GM21723 (cell line): ENCODE measurements around the gene ZCCHC24.
"Not testable (repeated sequence)": the region's sequence is repeated elsewhere in the genome, so short reads cannot be mapped to it uniquely, and the experiment has no call there.

Source experiments
- ATAC-seq: cut with Tn5 transposase; IDR thresholded peaks from one replicate; pipeline ENCODE4 v1.9.1; 2021; ENCODE audit warnings: mild to moderate bottlenecking, moderate library complexity; ENCODE audit not compliant: unreplicated experiment

The ZCCHC24 gene

DNA sequence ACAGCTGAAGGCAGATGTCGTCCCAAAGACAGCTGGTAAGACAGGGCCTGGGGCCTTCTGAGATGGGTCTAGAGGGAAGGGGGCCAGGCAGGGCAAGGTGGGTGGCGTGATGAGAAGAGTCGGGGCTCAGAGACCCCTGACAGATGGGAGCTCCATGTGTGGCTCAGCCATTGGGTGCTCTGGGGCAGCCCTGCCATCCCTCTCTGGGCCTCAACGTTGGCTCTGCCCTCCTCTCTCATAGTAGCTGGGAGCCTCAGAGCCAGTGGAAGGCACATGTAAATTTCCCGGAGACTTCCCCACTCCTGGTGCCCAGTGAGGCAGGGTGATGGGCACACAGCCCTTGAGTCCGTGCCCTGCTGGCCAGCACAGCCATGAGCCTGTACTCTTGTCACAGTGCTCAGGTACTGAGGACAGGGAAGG, 96.3 kb downstream of the ZCCHC24 start:
- no peak for ATAC-seq

DNA sequence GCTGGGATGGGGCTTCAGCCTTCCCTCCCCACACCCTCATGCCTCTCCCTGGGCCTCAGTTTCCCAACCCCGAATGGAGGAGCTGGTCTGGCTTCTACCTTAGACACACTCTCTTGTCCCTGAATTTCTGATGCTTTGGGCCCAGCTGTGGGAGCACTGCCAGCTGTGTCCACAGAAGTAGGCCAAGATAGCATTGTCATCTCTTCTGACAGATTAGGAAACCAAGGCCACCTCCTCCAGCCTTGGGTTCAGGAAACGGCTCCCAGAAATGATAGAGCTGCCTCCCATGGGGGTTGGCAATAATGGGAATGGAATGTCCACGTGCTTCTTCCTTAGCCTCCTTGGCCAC, 96.8 kb downstream of the ZCCHC24 start:
- ATAC-seq: no peak

DNA sequence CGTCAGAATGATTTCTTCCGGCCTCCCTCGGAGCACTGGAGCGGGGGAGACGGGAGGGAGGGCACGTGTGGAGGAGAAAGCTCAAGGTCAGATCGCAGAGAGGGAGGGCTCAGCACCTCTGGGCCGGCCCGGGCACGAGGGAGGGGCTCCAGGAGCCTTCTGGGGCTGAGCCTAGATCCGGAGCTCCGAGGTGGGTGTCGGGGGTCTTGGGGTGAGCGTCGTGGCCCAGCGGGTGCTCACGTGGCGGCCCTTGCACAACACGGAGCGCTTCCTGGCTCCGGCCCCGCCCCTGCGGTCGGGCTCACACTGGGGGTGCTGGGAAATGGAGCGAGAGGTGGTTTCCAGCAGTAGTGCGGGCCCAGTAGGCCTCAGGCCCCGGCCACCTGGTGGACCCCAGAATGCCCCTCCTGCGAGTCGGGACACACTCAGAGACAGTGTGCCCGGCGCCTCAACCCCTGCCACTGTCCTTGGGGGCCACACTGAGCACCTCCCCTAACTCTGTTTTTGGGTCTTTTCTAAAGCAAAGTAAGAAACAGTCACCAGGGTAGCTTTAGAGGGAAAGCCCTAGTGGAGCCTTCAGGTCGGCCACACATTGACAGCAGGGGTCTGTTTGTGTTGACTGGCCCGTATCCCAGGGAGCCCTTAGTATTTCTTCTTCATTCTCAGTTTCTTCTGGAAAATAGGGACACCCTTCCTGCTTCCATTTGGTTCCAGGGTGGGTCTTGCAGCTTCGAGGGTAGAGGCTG, 97.4 kb downstream of the ZCCHC24 start:
- peak; percentile 80 for ATAC-seq

DNA sequence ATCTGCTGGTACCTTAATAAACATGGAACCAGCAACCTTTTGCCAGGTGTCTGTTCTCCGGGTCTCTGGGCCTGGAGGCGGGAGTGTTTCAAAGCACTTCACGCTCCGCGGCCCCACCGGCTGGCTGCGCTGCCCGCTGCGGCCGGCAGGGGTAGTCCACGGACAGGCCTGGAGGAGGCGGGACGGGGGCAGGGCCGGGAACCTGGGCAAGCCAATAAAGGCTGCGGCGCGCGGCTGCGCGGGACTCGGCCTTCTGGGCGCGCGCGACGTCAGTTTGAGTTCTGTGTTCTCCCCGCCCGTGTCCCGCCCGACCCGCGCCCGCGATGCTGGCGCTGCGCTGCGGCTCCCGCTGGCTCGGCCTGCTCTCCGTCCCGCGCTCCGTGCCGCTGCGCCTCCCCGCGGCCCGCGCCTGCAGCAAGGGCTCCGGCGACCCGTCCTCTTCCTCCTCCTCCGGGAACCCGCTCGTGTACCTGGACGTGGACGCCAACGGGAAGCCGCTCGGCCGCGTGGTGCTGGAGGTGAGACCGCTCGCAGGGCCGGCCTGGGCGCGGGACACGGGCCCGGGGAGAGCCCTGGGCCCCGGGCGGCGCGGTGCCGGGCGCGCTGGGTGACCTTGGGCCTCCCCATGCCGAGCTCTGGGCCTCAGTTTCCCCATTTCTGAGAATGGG, 98.1 kb downstream of the ZCCHC24 start, which contains the start of gene PPIF:
TSS of gene PPIF (plus strand) at position 244 of the 668 bp plus-strand sequence. CDS start at position 324, 80 bp downstream.
- ATAC-seq: peak; percentile 82

DNA sequence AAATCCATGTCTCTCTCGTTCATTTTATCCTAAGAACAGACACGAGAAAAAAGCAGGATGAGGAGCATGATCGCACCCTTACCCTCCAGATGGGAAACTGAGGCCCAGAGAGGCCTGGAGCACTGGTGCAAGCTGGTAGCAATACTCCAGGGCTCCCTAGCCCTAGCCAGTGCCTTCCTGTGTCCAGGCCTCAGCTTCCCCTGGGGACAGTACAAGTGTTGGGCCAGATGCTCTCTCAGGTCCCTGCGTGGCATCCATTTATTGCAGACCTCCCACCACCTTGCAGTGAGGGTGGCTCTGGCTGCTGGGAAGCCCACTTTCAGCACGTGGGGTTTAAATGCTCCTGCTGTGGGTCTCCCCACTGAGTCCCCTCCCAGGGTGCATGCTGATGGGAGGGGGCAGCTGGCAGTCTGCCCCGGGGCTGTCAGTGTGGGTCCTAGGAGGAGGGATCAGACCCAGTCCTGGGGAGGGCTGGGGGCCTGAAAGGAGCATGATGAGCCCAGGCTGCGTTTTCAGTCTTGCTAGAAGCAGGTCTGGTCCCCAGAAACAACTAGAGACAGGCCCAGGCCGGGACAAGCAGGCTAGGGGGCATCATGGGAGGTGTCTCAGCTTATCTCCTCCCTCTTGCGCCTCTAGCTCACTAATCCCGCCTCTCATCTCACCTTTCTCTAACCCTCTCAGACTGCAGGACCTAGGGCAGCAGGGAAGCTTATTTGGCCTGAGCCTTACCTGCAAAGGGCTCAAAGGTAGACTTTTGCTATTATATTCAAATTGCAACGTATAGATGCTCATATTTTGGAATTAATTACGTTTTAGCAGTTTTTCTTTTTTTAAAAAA, 98.8 kb downstream of the ZCCHC24 start:
- ATAC-seq: no peak

DNA sequence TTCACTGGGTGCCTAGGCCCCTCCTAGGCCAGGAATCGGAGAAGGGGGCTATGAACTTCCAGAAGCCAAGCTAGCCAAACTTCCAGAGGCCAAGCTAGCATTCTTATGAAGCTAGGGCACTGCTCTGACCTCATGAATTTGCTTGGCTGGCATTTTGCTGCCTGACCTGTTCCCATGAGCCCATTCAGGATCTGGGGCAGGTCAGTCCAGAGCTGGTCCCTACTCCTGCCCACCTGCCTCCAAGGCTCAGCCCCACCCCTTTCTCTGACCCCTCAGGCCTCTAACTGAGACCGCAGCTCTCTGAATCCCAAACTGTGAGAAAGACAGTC, 99.4 kb downstream of the ZCCHC24 start:
- ATAC-seq: no peak

DNA sequence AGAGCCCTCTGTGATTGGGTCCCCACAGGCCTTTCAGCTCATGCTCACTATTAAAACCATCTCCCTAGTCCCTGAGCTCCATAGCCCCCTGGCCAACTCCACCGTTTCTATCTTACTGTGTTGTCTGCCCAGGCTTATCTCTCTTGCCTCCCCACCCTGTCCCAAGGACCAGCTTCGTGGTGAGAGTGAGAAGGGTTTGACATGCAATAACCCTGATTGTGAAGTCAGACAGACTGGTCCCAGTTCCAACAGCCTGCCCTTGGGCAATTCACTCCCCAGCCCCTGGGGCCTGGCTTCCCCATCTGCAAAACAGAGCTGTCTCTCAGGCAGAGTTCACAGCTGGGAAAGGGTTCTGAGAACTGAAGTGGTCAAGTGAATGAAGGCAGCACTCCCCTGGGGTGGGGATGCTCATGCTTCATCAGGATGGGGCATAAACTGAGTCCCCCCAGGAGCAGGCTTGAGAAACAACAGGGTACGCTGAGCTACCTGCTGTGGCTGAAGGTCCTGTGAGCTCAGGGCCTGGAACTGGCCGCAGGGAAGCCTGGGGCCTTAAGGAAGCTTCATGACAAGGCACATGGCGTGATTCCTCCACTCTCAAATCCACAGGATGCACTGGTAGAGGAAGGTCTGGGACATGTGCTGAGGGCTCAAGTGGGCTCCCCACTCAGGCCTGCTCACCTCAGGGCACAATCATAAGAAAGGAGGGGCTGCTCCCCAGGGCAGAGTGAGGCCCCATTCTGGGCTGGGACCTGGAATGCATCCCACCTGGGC, 100.0 kb downstream of the ZCCHC24 start:
- no peak for ATAC-seq

DNA sequence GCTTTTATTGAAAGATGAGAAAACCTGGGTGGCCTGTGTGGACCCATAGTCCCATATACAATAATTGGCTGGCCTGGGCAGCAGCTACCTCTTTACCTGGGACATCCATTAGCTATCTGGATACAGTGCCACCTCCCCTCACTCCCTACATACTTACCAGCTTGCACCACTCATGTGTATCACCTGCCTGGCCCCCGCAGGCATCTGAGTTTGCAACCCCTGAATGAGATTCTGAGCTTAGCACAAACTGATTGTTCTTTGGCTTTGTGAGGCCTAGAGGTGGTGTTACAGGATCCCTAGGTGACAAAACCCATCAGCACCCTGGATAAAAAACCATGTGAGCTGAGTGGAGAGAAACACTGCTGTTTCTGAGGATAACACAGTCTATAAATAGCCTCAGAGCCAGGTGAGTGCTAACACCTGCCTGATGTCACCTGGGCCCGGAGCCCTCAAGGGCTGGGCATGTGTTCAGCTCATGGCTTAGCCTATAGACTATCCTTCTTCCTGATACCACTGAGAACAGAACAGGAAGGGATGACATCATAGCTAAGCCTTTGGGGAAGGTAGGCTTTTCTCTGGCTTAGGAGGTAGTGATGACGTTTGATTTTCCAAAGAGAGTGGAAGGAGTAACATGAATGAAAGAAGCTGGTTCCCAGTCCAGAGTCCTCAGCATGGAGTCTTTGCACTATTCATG, 100.8 kb downstream of the ZCCHC24 start:
- ATAC-seq: no peak

DNA sequence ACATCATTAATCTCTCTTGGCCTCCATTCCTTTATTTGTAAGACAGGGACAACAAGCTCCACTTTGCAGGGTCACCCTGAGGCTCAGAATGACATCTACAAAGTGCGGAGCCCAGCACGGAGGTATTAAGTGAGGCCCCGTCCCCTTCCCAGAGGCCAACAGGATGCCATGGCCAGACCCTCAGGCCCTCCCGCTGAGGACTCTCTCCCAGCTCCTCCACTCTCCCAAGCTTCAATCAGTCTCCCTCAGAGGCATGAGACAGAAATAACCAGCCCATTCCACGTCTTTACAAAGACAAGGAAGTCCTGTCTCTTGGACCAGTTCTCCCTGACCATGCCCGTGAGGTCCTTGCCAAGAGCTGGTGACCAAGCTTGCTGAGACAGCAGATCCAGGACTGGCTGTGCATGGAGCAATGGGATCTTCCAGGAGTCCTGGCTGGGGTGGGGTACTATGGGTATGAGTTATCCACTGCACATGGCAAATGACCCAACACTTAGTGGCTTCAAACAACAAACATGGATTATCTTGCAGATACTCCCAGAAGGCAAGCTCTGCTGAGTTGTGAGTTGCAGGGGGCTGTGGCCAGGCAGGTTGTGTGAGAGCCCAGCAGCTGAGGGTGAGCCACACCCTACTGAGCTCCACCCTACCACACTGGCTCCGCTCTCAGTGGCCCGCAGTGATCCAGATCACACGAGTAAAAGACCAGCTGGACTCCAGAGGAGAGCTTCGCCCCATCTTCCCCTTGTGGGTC, 102.4 kb downstream of the ZCCHC24 start:
- no peak for ATAC-seq

DNA sequence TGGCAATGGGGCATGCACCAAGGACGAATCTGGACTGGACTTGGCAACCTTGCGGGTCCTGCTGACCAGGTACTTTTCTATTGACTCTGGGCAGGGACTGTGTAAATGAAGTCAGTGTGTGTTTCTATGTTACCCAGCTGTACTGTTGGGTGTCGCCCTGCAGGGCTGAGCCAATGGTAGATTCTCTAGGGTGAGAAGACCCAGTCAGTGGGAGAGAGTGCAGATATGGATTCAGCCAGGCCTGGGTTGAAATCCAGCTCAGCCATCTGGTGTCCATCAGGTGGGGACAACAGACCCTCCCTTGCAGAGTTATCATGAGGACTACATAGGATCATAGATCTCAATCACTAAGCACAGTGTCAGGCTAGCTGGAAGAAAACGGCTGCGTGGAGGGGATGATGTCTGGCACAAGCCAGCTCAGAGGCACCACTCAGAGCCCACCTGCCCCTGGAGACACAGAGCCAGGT, 103.1 kb downstream of the ZCCHC24 start:
- ATAC-seq: no peak

DNA sequence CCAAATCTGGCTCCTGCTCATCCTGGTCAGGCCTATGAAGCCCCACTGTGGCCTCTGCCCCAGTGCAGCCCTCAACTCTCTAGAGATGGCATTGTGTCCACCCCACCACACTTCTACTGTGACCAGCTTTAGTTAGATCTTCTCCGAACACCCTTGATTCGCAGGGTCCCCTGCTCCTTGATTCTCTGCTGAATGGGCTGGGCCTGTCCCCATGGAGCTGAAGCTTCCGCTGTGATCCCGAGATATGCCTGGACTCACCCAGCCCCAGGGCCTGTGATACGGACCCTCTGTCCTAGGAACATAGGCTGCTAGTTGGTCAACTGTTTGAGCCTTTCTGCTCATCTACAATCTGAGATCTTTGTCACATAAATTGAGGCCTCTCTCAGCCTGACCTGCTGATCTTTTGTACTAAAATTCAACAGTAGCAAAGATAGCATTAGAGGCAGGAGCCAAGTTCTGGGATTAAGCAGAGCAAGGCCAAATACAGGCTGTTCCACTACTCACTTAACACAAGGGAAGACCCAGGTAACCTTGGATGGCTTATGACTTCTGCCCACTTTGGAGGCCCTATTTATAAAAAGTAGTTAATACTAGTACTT, 104.7 kb downstream of the ZCCHC24 start:
- no peak for ATAC-seq

DNA sequence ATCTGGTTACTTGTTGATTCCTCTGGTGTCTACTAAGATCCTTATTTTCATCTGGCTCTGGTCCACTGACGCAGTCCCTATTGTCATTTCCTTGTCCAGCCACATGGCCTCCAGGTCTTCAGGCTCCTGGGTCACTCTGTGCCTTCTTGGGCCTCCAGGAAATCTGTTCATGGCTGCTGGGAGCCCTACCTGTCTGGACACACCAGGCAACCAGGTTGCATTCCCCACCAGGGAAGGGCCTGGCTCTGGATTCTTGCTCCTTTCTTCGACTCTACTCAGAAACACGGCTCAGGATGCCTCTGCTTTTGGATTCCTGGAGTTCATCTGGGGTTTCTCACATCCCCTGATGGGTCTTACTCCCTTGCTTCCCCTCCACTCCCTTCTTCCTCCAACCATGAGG, 106.2 kb downstream of the ZCCHC24 start:
- no peak for ATAC-seq

DNA sequence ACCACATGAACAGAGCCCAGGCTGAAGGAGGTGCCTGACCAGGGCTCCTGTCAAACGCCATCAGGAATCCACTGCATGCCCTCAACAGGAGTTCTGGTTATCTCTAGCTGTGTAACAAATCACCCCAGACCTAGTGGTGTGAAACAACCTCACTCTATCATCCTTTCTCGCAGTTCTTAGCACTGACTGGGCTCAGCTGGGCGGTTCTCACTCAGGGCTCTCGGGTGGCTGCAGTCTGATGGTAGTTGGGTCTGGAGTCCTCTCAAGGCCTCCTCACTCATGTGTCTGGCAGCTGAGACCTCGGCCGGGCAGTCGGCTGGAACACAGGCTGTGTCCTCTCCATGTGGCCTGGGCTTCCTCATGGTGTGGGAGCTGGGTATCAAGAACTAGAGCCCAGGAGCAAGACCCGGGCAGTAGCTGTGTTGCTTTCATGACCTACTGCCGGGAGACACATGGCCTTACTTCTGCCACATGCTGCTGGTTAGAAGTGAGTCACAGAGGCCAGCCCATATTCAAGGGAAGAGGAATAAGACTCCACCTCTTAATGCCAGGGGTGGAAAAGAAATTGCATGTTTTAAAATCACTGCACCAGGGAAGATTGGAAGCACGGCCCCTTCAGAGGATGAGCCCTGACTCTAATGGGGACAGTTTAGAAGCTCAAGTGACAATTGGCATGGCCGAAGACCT, 107.5 kb downstream of the ZCCHC24 start:
- ATAC-seq: not testable (repeated sequence)

DNA sequence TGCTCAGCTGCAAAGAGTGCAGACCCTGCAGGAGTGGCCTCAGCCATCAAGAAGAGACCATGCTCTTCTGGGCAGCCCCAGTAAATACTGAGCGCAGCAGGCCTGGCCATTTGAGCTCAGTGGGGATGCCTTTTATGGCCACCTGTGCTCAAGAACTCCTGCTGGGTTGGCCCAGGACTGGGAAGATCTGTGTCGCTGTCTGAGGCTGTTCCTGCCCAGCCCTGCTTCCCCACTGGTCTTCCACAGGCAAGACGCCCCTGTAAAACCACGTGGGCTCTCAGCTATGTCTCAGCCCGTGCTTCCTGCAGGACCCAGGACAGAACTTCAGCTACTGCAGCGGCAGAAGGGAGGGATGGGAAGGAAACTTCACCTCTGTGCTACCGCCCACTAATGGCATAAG, 108.7 kb downstream of the ZCCHC24 start:
- ATAC-seq: no peak

DNA sequence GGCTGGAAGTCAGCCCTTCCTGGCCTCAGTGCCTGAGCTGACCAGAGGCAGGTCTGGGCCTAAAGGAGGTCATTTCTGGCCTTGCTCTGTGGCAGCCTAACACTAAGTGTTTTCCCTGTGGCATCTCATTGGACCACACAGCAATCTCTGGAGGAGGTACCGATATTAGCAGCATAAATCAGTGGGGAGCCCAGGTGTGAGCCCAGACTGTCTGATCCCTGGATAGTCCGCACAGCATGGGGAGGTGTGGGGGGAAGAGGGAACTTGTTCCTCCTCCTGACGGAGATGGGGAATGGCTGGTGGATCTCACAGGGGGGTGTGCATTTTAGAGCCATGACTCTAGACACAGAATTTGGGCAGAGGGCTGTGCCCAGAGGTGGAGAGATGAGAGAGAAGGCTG, 109.1 kb downstream of the ZCCHC24 start:
- no peak for ATAC-seq

DNA sequence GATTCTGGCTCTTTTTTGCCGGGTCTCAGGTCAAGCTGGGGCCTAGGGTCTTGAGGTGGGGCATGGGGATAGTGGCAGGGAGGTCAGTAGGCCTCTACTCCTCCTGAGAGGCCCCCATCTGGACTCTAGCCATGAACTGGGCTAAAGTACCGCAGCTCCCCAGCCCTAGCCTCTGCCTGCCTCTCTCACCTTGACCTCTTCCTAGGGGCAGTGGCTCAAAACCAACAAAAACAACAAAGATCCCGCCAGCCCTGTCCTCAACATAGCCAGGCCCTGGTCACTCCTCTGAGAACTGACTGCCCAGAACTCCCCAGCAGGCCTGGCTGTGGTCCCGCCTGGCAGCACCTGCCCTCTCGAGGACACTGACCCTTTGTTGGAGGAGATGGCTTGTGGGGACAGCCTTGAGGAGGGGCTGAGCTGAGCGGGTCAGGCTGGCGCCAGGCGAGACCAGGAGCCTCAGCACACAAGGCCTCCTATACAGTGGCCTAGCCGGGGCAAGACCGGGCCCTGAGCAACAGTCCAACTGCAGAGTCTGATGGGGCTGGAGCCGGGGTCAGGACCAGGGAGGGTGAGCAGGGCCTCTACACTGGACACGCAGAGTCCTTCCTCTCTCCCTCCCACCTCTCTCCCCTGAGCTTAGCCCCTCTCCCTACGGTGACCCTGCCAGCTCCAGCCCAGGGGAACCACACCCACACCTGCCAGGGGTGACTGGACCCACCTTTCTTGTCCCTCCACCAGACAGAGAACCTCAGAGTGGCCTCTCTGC, 109.8 kb downstream of the ZCCHC24 start:
- ATAC-seq: no peak

DNA sequence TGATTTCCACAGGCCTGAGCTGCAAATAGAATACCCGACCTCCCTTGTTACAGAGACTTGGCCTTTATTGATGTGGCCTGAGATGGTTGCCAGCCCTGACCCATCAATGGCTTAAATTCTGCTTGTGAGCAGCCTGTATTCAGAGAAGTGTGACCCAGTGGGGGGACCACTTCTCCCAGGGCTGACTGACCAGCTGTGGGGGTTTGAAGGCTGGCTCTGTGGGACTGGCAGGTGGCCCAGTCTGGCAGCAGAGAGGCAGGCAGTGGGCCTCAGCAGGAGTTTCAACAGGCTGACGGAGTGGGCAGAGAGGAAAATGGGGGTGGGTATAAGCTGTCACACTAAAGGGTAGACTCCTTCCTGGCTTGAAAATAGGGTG, 110.3 kb downstream of the ZCCHC24 start:
- ATAC-seq: no peak

DNA sequence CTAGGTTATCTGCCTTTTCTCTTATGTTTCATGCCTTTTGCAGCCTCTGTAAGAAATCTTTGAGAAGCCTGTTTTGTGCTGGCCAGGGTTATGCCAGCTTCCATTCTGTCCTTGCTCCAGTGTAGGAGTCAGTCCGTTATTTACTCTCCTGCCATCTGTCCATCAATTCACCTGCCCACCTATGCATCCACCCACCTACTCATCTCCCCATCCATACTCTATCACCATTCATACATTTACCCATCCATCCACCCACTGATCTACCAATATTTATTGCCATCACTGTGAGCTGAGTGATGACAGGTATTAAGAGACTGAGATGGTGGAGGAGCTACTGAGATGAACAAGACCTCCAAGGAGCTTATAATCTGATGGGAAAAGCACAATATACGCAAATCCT, 110.9 kb downstream of the ZCCHC24 start:
- no peak for ATAC-seq
